NB4 (cell line): ENCODE data around the gene CAMK2A.

Experiments
- MYC ChIP-seq: IDR thresholded peaks from 2 replicates; pipeline ENCODE4 v1.6.1; 2011; ENCODE audit warnings: low read depth, low read length
- POLR2A ChIP-seq: IDR thresholded peaks from 2 replicates; pipeline ENCODE4 v1.6.1; 2011; ENCODE audit warnings: mild to moderate bottlenecking; ENCODE audit not compliant: insufficient read length; ENCODE audit errors: extremely low read depth
- TF ChIP-seq, protein P1 (sequence below): IDR thresholded peaks from one replicate; pipeline ENCODE4 v1.5.1; 2012; ENCODE audit warnings: low read depth, low read length

DNA sequence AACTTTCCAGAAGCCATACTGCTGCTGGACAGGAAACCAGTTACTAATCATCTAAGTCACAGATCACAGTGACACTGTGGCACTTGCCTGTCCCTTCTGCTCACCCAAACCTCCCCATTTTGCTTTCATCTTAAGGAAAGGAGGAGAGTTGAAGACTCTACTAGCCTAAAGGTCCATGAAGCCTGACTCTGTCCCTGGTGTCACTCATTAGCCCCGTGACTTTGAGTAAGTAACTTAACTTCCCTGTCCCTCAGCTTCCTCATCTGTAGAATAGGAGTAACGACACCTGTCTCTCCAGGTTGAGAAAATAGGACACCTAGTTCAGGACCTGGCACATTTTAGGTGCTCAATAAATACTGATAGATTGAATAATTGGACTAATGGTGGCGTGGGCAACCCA lies 100.2 kb downstream of the CAMK2A start:
- TF ChIP-seq, protein P1, sequence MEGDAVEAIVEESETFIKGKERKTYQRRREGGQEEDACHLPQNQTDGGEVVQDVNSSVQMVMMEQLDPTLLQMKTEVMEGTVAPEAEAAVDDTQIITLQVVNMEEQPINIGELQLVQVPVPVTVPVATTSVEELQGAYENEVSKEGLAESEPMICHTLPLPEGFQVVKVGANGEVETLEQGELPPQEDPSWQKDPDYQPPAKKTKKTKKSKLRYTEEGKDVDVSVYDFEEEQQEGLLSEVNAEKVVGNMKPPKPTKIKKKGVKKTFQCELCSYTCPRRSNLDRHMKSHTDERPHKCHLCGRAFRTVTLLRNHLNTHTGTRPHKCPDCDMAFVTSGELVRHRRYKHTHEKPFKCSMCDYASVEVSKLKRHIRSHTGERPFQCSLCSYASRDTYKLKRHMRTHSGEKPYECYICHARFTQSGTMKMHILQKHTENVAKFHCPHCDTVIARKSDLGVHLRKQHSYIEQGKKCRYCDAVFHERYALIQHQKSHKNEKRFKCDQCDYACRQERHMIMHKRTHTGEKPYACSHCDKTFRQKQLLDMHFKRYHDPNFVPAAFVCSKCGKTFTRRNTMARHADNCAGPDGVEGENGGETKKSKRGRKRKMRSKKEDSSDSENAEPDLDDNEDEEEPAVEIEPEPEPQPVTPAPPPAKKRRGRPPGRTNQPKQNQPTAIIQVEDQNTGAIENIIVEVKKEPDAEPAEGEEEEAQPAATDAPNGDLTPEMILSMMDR = no peak
- TF ChIP-seq POLR2A (no peak), MYC (no peak)
